ENCODE data around the gene SYT11.

The SYT11 gene

DNA sequence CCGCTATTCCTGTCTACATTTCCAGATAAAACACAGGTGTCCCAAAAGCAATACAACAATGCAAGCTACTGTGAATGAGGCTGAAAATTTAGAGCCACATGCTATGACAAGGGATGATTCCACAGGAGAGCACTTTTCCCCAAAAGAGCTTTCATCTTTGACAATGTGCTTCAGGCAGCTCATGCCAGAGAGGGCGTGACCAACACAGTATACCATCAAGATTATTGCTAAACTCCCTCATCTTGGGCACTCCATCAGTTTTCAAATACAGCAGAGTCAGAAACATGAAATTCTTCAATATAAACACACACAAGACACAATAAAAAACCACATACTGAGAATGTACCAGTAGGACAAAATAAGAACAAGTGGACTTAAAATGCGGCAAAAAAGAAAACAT, 9.0 kb upstream of the SYT11 start:
- peak; percentile 37 to 42 for DNase-seq
- TF ChIP-seq POLR2A (IDR thresholded peaks at IDR 0.05; ENCODE audit: low read length), result no peak
- no peak for TF ChIP-seq GATA1 (IDR thresholded peaks at IDR 0.05; ENCODE audit: low read depth, low read length)

DNA sequence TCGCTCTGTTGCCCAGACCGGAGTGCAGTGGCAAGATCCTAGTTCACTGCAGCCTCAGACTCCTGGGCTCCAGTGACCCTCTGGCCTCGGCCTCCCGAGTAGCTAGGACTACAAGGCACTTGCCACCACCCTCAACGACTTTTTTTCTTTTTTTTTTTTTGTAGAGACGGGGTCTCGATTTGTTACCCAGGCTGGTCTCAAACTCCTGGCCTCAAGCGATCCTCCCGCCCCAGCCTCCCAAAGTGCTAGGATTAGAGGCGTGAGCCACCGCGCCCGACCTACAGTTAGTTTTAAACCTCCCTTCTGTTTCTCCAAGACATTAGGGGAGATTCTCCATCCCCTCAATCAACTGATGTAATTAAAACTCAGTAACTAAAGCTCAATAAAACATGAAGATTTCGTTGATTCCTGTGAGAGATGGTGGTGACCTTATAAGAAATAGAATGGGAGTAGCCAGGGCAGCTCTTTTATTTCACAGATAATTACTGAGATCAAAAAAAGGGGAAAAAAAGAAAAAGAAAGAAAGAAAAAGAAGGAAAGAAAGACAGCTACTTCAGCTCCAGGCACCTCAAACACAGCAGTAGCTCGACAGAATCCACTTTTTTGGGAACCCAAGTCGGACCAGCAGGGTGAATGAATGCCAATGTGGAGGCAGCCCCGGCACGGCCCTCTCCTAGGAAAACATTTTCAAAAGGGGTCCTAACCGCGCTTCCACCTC, 3.0 kb upstream of the SYT11 start:
- TF ChIP-seq GATA1 (IDR thresholded peaks at IDR 0.05; ENCODE audit: low read depth, low read length) (no peak), POLR2A (IDR thresholded peaks at IDR 0.05; ENCODE audit: low read length) (no peak)
- DNase-seq, result no peak

DNA sequence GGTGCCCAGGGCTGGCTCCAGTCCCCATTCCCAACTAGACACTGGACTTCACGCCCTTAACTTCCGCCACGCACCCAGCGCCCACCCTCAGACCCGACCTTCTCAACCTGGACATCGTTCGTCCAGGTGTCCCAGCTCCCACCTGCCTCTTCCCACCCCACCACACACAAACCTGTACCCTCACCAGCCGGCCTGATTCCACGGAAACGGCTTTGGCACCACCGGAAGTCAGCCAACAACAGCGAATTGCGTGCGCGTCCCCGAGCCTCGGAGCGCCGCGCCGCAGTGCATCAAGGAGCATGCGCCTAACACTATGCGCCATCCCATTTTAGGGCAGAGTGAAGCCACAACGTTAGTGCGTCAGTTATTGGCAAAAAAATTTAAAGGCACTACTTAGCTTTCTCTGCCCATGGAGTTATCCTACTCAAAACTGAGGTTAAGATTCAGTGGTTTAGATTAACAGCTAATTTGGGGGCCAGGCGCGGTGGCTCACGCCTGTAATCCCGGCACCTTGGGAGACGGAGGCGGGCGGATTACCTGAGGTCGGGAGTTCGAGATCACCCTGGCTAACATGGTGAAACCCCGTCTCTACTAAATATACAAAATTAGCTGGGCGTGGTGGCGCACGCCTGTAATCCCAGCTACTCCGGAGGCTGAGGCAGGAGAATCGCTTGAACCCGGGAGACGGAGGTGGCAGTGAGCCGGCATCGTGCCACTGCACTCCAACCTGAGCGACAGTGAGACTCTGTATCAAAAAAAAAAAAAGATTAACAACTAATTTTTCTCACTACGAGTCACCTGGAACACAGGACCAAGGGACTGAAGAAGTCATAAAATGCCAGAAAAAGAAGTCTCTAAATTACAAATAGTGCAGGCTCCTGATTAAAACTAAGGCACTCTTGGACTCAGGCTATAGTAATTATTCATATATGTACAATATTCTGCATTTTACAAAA, 2.1 kb upstream of the SYT11 start, which contains the start of gene GON4L:
Gene GON4L, minus strand, starts transcription at position 240 of the 956 bp plus-strand sequence. CDS start 3,434 bp downstream, outside the sequence.
- peak; percentile 94 to 96 for DNase-seq
- no peak for TF ChIP-seq GATA1 (IDR thresholded peaks at IDR 0.05; ENCODE audit: low read depth, low read length)
- peak; percentile 86 for TF ChIP-seq POLR2A (IDR thresholded peaks at IDR 0.05; ENCODE audit: low read length)

DNA sequence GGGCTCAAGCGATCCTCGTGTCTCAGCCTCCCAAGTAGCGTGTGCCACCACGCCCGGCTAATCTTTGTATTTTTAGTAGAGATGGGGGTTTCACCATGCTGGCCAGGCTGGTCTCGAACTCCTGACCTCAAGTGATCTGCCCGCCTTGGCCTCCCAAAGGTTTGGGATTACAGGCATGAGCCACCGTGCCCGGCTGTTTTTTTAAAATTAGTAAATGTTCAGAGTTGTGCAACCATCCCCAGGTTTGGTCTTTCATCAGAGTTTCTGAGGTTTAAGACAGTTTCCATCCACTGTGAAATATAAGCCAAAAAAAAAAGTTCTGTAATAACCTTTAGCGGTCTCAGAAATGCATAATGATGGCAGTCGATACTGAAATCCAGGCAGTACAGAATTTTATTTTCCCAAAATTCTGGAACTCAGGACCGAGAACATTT, 550 bp upstream of the SYT11 start:
- no peak for DNase-seq

DNA sequence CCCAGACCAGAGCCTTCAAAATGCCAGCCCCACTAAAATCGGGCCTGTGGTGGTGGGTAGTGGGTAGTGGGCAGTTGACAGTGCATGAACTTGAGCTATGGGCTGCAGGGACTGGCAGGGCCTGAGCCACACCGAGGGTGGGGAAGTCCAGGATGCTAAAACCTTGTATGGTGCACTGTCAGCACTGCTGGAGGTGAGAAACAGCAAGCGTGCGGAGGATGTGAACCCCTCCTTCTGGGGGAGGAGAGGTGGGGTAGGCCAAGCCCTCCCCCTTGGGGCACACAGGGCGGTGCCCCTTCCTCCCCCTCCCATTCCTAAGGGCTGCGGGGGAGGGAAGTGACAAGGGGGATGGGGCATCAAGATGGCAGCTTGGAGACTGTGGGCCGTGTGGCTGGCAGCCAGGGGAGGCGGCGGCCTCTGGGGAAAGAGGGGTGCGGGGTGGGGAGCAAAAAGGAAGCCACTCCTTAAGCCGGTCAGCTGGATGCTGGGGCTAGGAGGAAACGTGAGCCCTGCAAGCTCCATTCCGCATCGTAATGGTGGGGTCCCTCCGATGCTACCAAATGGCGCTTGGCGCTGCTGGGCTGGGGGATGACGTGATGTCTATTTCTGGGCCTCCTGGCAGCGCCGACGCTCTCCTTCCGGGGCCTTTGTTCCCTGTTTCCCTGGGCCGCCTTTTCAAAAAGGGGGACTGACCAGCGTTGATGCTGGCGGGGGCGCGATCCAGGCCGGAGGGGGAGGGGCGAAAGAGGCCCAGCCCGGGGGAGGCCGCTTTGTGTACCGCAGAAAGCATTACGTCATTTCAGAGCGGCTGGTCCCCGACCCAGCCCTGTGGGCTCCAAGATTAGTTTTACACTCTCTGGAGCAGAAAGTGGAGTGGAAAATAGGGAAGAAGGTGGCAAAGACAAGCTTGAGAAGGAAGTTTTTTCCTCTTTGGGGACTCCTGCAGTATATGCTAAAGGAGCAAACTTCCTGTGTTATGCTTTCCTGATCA, 809 bp downstream of the SYT11 start:
- TF ChIP-seq POLR2A (IDR thresholded peaks at IDR 0.05; ENCODE audit: low read length), result peak; percentile 53
- TF ChIP-seq GATA1 (IDR thresholded peaks at IDR 0.05; ENCODE audit: low read depth, low read length), result no peak
- peak; percentile 77 to 83 for DNase-seq

More for the DNA sequence above, 550 bp upstream of the SYT11 start:
- TF ChIP-seq GATA1 (IDR thresholded peaks at IDR 0.05; ENCODE audit: low read depth, low read length) (no peak), POLR2A (IDR thresholded peaks at IDR 0.05; ENCODE audit: low read length) (no peak)

DNA sequence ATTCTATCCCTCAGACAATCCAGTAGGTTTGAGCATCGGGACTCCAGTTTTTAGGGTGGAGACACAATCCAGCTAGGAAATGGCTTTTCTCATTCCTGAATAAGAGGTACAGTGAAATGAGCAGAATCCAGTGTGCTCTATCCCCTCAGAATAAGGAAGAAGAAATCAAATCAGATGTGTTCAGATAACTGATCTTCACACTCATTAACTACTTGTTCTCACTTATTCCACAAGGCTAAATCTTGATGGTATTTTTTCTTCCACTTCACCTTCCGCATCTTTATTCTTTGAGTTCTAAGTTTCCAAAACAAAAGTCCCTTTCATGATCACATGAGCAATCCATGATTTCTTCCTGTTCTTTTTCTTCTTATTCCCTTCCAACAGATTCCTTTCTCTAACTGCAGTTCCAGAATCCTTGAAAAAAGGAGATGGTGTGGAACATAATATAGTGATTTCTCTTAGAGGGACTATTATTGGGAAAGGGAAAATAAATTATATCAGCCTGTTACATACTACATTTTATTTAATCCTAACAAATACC, 1.7 kb downstream of the SYT11 start:
- DNase-seq, result no peak
- TF ChIP-seq POLR2A (IDR thresholded peaks at IDR 0.05; ENCODE audit: low read length) (no peak), GATA1 (IDR thresholded peaks at IDR 0.05; ENCODE audit: low read depth, low read length) (no peak)

DNA sequence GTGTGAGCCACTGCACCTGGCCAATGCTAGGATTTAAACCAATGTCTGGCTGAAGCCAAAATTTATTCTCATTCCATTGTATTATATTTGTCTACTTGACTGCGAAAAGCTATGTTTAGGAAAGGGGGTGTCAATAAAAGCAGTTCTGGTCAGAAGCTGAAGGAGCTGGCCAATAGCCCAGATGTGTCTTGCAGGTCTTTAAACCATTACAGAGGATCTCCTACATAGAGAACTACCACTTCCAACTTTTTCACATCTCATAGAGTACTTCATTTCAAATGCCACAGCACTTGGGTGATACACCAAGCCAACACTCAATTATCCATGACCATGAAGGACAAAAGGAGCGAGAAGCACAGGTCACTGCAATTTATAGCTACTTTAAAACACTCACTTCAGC, 2.5 kb downstream of the SYT11 start:
- no peak for TF ChIP-seq POLR2A (IDR thresholded peaks at IDR 0.05; ENCODE audit: low read length)
- no peak for TF ChIP-seq GATA1 (IDR thresholded peaks at IDR 0.05; ENCODE audit: low read depth, low read length)
- DNase-seq, result no peak

DNA sequence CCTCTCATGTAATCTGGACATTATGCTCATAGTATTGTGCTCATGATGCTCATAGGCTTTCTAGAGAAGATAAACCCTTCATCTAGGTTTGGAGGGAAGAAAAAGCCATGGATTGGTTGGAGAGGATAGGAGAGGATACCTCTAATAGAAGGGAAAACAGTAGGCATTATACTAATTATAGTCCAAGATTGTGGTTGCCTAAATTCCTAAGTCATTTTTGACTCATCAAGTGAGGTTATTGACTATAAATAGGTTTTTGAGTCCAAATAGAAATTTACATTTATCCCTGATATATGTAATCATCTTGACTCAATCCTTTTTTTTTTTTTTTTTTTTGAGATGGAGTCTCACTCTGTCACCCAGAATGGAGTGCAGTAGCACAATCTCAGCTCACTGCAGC, 5.0 kb downstream of the SYT11 start:
- TF ChIP-seq POLR2A (IDR thresholded peaks at IDR 0.05; ENCODE audit: low read length) (no peak), GATA1 (IDR thresholded peaks at IDR 0.05; ENCODE audit: low read depth, low read length) (no peak)
- no peak for DNase-seq

DNA sequence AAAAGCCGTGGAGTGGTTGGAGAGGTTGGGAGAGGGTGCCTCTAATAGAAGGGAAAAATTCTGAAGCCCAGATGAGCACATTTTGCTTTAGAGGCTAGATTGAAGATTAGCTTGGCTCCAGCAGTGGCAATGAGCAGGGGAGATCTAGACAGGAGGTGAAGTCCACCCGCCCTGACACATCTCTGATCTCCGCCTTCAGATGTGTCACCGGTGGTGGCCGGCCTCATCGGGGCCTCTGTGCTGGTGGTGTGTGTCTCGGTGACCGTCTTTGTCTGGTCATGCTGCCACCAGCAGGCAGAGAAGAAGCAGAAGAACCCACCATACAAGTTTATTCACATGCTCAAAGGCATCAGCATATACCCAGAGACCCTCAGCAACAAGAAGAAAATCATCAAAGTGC, 8.4 kb downstream of the SYT11 start:
- TF ChIP-seq GATA1 (IDR thresholded peaks at IDR 0.05; ENCODE audit: low read depth, low read length) (no peak), POLR2A (IDR thresholded peaks at IDR 0.05; ENCODE audit: low read length) (no peak)

DNA sequence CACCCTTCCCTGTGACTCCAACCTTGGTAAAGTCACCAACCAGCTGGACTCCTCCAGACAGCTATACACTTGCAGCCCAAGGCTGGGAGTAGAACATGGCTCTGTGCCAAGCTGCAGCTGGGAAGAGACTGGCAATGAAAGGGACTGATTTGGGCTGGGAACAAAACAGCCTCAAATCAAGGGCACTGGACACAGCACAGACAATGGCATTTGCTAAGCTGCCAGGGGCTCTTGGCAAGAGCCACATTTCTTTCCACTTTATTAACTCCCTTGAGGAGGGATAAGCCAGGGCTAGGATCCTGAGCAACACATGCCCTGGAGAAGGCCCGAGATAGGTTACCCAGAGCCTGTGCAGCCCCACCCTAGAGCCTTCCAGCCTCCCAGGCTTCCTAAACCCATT, 12.0 kb downstream of the SYT11 start:
- no peak for DNase-seq
- TF ChIP-seq GATA1 (IDR thresholded peaks at IDR 0.05; ENCODE audit: low read depth, low read length), result no peak
- TF ChIP-seq POLR2A (IDR thresholded peaks at IDR 0.05; ENCODE audit: low read length), result no peak

More for the DNA sequence above, 8.4 kb downstream of the SYT11 start:
- no peak for DNase-seq

DNA sequence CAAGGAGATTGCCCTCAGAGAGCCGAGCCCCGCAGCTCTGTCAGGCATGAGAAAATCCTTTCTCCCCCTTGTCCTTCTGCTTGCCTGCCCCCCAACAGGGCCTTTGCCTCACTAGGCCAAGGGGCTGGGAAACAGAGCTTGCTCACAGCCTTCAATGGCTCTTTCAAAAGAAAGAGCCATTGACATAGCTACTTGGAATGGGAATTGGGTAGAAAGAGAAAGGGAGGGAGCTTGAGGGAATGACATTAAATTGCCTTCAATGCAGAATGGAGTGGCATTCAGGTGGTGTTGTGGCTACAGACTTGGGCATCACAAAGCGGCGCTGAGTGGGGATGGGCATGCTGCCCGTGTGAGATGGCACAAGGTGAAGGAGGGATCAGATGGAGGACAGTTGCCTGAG, 13.2 kb downstream of the SYT11 start:
- no peak for DNase-seq
- TF ChIP-seq POLR2A (IDR thresholded peaks at IDR 0.05; ENCODE audit: low read length) (no peak), GATA1 (IDR thresholded peaks at IDR 0.05; ENCODE audit: low read depth, low read length) (no peak)

DNA sequence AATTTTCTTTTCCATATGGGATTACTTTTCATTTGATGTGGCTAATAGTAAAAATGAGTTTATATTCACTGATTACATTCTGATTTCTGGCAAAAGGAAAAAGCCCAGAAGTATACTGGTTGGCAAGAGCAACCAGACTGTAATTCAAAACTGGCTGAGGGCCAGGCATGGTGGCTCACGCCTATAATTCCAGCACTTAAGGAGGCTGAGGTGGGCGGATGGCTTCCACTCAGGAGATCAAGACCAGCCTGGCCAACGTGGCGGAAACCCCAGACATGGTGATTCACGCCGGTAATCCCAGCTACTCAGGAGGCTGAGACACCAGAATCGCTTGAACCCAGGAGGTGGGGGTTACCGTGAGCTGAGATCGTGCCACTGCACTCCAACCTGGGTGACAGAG, 14.5 kb downstream of the SYT11 start:
- no peak for DNase-seq
- no peak for TF ChIP-seq POLR2A (IDR thresholded peaks at IDR 0.05; ENCODE audit: low read length)
- no peak for TF ChIP-seq GATA1 (IDR thresholded peaks at IDR 0.05; ENCODE audit: low read depth, low read length)

DNA sequence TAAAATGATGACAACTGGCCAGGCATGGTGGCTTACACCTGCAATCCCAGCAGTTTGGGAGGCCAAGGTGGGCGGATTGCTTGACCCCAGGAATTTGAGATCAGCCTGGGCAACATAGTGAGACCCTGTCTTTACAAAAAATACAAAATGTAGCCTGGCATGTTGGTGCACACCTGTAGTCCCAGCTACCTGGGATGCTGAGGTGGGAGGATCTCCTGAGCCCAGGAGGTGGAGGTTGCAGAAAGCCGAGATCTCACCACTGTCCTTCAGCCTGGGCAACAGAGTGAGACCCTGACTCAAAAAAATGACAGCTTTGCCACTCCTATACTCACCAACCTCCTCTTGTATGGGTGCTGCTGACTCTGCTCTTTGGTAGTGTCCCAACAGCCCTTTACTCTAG, 18.6 kb downstream of the SYT11 start:
- no peak for TF ChIP-seq GATA1 (IDR thresholded peaks at IDR 0.05; ENCODE audit: low read depth, low read length)
- no peak for TF ChIP-seq POLR2A (IDR thresholded peaks at IDR 0.05; ENCODE audit: low read length)
- DNase-seq, result no peak

All from erythroblast (primary cell).